HG03066 (cell line): Measurements from ENCODE around the gene LRMDA.

Experiments used
- ATAC-seq: cut with Tn5 transposase; IDR thresholded peaks from one replicate; pipeline ENCODE4 v1.9.1; 2021; ENCODE audit warnings: low read depth; ENCODE audit not compliant: unreplicated experiment

LRMDA gene

DNA sequence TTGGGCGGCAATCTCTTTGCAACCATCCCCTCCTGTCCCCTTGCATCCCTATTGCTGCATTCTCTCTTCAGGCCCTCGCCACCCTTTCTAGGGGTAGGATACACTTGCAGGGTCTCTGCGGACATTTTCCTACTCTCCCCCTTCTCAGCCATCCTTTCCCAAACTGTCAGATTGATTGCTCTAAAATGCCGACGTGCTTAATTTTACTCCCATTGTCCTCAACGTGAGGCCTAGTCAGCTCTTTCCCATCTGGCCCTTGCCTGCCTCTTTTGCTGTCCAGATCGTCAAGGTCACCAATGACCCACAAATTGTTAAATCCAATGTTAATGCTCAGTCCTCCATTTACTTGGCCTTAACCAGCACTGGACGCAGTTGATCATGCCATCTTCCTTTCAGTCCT is 12.7 kb upstream of the LRMDA start:
- no peak for ATAC-seq

DNA sequence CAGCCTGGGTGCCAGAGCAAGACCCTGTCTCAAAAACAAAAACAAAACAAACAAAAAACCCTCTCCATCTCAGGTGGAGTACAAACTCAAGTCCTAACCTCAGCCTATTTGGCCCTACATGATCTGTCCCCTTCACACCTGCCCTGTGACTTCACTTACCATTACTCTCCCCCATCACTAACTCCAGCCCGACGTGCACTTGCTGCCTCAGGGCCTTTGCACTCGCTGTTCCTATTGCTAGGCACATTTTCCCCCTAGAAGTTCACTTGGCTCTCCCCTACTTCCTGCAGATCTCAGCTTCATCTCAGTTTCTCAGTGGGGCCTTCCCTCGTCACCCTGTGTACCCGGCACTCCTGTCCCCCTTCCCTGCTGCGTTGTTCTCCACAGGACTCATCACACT is 8.5 kb upstream of the LRMDA start:
- ATAC-seq, result no peak

- ATAC-seq, result no peak
These were observed 6.9 kb upstream of the LRMDA start for GRCh38 chr10:75424571-75424970.

DNA sequence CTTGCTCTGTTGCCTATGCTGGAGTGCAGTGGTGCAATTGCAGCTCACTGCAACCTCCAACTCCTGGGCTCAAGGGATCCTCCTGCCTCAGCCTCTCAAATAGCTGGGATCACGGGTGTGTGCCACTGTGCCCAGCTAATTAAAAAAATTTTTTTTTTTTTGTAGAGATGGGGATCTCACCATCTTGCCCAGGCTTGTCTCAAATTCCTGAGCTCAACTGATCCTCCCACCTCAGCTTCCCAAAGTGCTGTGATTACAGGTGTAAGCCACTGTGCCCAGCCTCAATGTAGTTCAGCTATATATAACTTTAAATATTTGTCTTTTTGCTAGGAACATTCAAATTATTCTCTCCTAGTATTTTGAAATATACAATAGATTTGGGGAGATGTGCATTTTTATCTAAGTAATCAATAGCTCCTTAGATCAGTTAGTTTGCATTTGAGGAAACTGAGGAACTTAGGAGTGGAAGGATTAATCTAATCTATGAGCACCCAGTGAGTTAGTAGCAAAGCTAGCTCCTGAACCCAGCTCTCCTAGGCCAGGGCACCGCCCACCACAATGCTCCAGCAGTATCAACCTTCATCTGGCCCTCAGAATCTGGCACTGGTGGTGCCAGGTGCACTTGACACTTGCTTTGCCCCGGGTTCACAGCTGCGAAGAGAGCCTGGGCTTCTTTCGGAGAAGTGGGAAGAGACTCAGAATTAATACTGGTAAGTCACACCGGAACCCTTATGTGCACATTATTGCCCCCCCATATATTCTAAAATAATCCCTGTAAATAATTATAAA is 5.9 kb upstream of the LRMDA start:
- no peak for ATAC-seq

DNA sequence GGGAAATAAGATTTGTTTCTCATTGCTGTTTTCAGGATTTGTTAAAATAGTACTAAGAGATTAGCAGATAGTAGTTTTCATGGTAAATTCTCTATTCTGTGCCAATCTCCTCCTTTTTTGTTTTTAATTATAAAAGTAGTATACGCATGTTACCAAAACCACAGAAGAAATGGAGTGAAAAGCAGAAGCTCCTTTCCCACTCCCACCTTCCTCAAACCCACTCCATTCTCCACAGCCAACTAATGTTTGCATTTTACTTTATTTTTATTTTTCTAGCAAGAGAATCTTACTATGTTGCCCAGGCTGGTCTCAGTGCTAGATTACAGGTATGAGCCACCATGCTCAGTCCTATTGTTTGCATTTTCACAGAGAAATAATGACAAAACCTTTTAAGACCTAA is 4.5 kb upstream of the LRMDA start:
- ATAC-seq, result no peak

GRCh38 chr10:75427951-75428350 is 3.5 kb upstream of the LRMDA start:
- no peak for ATAC-seq

DNA sequence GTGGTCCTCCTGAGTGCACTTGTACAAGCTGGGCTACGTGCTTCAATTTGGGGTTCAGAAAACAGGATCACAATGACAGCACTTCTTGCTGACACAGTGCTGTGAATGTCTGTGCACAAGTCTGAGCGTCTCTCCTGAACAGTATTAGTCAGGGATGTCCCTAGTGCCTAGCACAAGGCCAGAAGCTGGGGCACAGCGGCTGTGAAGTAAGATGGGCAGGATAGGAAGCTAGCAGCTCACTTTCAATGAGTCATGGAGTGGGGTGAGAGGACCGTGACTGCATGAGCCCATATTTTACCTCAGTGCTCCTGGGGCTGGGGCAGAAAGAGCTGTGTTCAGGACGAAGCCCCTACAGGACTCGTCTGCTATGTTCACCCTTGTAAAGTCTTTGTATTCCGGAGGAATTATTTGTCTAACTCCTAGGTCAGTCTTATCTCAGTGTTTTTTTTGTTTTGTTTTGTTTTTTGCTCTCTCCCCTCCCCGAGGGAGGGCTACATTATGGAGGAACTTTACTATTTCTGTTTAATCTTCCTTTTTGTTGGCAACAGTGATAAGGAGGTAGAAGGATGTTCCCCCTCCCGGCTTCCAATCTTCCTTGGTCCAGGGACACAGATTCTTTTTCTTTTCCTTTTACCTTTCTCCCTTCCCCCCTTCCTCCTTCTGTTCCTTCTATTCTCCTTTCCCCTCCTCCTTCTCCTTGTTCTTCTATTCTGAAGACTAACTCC is 2.8 kb upstream of the LRMDA start:
- no peak for ATAC-seq

GRCh38 chr10:75429159-75429827 is 2.1 kb upstream of the LRMDA start:
- ATAC-seq, result no peak

DNA sequence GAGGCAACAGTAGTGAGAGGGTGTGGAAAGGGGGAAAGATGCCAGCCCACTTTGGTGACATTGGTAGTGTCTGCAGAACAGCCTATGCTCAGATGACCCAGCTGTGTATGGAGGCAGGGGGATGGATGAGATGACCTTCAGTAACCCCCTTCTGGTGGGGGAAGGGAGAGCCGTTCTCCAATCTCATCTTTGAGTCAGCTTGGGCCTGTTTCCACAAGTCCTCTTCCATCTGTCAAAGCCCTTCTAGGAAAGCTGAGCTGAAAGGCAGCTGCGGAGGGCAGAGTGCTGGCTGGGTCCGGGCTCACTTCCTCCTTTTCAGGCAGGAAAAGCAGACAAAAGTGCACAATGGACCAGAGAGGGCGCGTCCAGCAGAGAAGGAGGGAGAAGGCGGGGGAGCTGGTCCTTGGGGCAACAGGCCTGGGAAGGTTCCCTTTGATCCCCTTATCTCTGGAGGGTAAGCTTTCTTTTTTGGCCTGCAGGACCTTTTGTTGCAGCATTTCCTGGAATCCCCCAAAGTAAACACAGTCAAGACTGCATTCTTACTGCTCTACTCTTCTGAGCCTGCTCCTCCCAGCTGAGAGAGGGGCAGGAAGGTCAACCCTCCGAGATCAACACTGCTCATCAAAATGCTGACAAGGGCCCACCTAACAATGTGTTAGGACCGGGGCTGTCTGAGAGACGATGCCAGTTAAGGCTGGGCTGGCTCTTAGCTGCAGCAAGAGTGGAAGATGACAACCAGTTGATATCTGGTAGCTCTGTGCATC is 1.2 kb upstream of the LRMDA start:
- no peak for ATAC-seq

- ATAC-seq, result no peak
These were observed 752 bp downstream of the LRMDA start for GRCh38 chr10:75432176-75432575.

GRCh38 chr10:75432763-75433162 is 1.3 kb downstream of the LRMDA start:
- no peak for ATAC-seq

DNA sequence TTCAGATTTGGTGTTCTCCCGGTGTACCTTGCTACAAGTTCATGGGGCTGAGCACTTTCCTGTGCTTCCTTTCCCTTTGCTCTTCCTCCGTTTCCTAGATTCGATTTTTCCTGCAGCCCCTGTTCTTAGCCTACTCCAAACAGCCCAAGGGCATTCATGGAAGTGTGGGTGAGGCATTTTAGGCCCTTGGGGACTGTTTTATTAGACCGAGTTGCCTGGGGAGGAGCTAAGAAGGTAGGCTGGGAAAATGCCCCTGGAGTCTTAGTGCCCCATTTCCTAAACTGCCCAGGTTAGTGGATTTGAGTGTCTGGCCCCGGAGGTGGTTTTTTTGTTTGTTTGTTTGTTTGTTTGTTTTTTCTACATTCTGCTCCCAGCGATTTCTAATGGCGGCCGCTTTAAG is 1.8 kb downstream of the LRMDA start:
- no peak for ATAC-seq

GRCh38 chr10:75434291-75434690 is 2.9 kb downstream of the LRMDA start:
- no peak for ATAC-seq

- no peak for ATAC-seq
These were observed 3.9 kb downstream of the LRMDA start for GRCh38 chr10:75435291-75435690.

DNA sequence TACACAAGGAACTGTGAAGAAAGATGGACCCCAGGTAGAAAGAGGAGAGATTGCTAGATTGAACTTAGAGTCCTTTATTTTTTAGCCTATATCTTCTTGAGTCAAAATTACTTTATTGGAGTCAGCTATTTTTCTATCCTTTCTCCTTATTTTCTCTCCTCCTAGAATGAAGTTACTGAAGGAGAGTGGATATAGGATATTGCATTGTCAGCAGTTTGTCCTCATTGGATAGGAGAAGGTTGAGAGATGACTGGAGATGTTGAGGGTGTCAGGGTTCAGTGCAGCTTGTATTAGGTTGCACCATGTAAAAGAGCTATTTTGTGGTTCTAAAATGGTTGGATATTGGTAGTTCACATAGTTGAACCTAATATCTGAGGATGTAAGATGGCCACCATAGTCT is 5.5 kb downstream of the LRMDA start:
- ATAC-seq, result no peak

DNA sequence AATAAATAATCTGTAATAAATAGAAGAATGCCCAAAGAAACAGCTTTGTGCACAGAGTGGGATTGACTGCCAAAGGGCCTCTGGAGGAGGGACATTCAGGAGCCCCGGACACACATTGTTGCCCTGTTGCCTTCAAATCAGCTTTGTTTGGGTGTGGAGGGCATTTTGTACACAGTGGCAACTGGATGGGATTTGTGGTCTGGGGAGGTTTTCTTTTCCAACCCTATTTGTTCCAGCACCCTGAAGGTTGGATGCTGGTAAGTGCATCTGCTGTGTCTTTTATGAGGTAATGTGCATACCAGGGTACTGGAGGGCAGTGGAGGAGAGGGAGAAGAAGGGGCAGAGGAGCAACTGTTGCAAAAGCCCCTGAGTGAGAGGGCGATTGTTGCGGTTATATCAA is 6.3 kb downstream of the LRMDA start:
- no peak for ATAC-seq

GRCh38 chr10:75438275-75438674 is 6.9 kb downstream of the LRMDA start:
- ATAC-seq, result no peak

- ATAC-seq, result no peak
These were observed 8.4 kb downstream of the LRMDA start for GRCh38 chr10:75439811-75440210.

GRCh38 chr10:75440271-75440793 is 8.9 kb downstream of the LRMDA start:
- no peak for ATAC-seq

DNA sequence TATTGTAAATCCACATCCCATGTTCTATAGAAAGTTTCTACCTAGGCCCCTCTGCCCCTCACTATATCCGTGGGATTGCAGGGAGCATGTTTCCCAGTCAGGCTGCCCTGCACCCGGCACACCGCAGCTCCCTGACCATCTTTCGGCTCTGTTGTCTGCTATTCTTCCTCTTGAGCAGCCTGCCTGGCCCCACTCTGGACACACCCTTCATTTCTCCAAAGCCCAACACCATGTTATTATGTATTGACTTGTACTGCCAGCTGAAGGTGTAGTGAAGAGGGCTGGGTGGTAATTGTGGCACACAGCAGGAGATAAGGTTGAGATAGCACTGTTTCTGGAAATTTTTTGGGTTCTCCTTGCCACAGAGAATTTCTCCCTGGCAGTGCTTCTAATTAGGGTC is 9.8 kb downstream of the LRMDA start:
- ATAC-seq, result no peak

- ATAC-seq, result no peak
These were observed 10.3 kb downstream of the LRMDA start for GRCh38 chr10:75441682-75442081.
